ENCODE data around the gene MCF2. TPM values are rescaled to one million over a fixed set of nuclear protein-coding genes. Genes with fewer than 3 reads are reported as not detected.

Gene MCF2
- total RNA-seq, 1 donor from 2014 or later = 0.27 TPM

GRCh38 chrX:139692908-139693307, 15.1 kb downstream of the MCF2 start:
- no peaks in the 10 kb centered on the region for H3K9me3 ChIP-seq (ENCODE audit: insufficient read depth, low read depth, low read length)
- H3K27me3 Mint-ChIP-seq (ENCODE audit: low read depth, unreplicated experiment) = peaks cover 21% of the 10 kb centered on the region
- FAIRE-seq (peak; percentile 37), DNase-seq (ENCODE audit: low read depth) (no peak)
- peak overlapping the region; percentile 80 for H3K4me2 ChIP-seq (ENCODE audit: low read length)
- no peaks in the 10 kb centered on the region for H3K4me1 ChIP-seq (ENCODE audit: insufficient read depth, low read length)
- H2AFZ ChIP-seq (ENCODE audit: low read depth, low read length) = peak overlapping the region; percentile 52
- H4K20me1 ChIP-seq (ENCODE audit: insufficient read depth, low read length) = no peaks in the 10 kb centered on the region
- no peaks in the 10 kb centered on the region for H3K36me3 Mint-ChIP-seq (ENCODE audit: low read depth, unreplicated experiment)
- no peaks in the 10 kb centered on the region for H3K4me1 Mint-ChIP-seq (ENCODE audit: low read depth, unreplicated experiment)
- H3K9ac ChIP-seq (ENCODE audit: low read length) = no peak overlapping the region
- no peaks in the 10 kb centered on the region for H3K27me3 ChIP-seq (ENCODE audit: insufficient read depth, low read length)
- H3K27ac ChIP-seq (ENCODE audit: low read depth, low read length) = no peak overlapping the region
- H3K9me3 Mint-ChIP-seq (ENCODE audit: unreplicated experiment) = no peaks in the 10 kb centered on the region
- H3K79me2 ChIP-seq (ENCODE audit: insufficient read depth, low read length) = no peaks in the 10 kb centered on the region
- H3K4me3 ChIP-seq (ENCODE audit: insufficient read depth, low read depth, low read length) = no peak overlapping the region
- no peak overlapping the region for H3K4me3 Mint-ChIP-seq (ENCODE audit: unreplicated experiment)
- H3K27ac Mint-ChIP-seq (ENCODE audit: unreplicated experiment) = no peak overlapping the region
- no peaks in the 10 kb centered on the region for H3K36me3 ChIP-seq (ENCODE audit: insufficient read depth, low read length)
- TF ChIP-seq, protein P1, sequence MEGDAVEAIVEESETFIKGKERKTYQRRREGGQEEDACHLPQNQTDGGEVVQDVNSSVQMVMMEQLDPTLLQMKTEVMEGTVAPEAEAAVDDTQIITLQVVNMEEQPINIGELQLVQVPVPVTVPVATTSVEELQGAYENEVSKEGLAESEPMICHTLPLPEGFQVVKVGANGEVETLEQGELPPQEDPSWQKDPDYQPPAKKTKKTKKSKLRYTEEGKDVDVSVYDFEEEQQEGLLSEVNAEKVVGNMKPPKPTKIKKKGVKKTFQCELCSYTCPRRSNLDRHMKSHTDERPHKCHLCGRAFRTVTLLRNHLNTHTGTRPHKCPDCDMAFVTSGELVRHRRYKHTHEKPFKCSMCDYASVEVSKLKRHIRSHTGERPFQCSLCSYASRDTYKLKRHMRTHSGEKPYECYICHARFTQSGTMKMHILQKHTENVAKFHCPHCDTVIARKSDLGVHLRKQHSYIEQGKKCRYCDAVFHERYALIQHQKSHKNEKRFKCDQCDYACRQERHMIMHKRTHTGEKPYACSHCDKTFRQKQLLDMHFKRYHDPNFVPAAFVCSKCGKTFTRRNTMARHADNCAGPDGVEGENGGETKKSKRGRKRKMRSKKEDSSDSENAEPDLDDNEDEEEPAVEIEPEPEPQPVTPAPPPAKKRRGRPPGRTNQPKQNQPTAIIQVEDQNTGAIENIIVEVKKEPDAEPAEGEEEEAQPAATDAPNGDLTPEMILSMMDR (IDR thresholded peaks at IDR 0.05; ENCODE audit: insufficient read depth, low read depth, low read length) = no peak
- no peak for TF ChIP-seq EZH2 (IDR thresholded peaks at IDR 0.05; ENCODE audit: insufficient read depth, low read length)

- no peaks in the 10 kb centered on the region for H3K79me2 ChIP-seq (ENCODE audit: insufficient read depth, low read length)
- Mint-ChIP-seq H3K27ac (ENCODE audit: unreplicated experiment) (no peak overlapping the region), H3K27me3 (ENCODE audit: low read depth, unreplicated experiment) (peaks cover 21% of the 10 kb centered on the region), H3K9me3 (ENCODE audit: unreplicated experiment) (no peaks in the 10 kb centered on the region), H3K36me3 (ENCODE audit: low read depth, unreplicated experiment) (no peaks in the 10 kb centered on the region), H3K4me1 (ENCODE audit: low read depth, unreplicated experiment) (no peaks in the 10 kb centered on the region), H3K4me3 (ENCODE audit: unreplicated experiment) (no peak overlapping the region)
- no peak for DNase-seq (ENCODE audit: low read depth)
- no peak overlapping the region for H3K27ac ChIP-seq (ENCODE audit: low read depth, low read length)
- no peaks in the 10 kb centered on the region for H3K27me3 ChIP-seq (ENCODE audit: insufficient read depth, low read length)
- H3K36me3 ChIP-seq (ENCODE audit: insufficient read depth, low read length) = no peaks in the 10 kb centered on the region
- no peaks in the 10 kb centered on the region for H4K20me1 ChIP-seq (ENCODE audit: insufficient read depth, low read length)
- TF ChIP-seq EZH2 (IDR thresholded peaks at IDR 0.05; ENCODE audit: insufficient read depth, low read length) = no peak
- TF ChIP-seq, protein P1 (IDR thresholded peaks at IDR 0.05; ENCODE audit: insufficient read depth, low read depth, low read length) = no peak
- no peak overlapping the region for H3K9ac ChIP-seq (ENCODE audit: low read length)
- peak overlapping the region; percentile 52 for H2AFZ ChIP-seq (ENCODE audit: low read depth, low read length)
- H3K4me3 ChIP-seq (ENCODE audit: insufficient read depth, low read depth, low read length) = no peak overlapping the region
- H3K4me1 ChIP-seq (ENCODE audit: insufficient read depth, low read length) = no peaks in the 10 kb centered on the region
- H3K4me2 ChIP-seq (ENCODE audit: low read length) = peak overlapping the region; percentile 80
- H3K9me3 ChIP-seq (ENCODE audit: insufficient read depth, low read depth, low read length) = no peaks in the 10 kb centered on the region
- FAIRE-seq = no peak
Measured at GRCh38 chrX:139692506-139692849, 15.5 kb downstream of the MCF2 start.

DNA sequence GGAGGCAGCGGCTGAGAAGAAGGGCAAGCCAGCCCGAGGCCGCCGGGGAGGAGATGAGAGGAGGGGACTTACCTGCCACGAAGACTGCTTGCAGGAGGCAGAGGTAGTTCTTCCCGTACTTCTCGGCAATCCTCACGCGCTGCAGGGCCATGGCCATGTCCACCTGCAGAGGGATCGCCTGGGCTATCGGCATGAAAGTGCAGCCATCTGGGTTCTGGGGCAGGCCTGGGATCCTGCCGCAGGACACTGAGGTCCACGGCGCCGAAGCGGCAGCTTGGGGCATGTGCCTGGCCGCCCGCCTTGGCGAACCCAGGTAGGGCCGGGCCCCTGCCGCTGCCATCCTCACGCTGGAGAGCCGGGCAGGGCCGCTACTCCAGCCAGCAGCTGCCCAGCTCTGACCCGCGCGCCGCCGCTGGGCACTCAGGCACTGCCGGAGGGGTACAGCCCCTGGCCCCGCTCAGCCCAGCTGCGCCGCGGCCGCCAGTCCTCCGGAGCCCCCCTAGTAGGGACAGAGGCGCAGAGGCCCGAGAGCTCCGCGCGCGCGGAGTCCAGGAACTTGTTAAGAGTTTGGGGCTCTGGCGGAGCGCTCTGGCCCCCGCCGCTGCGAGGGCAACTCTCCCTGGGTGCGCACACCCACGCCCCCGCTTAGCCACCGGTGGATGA, 16.0 kb downstream of the MCF2 start:
- no peaks in the 10 kb centered on the region for H3K4me1 Mint-ChIP-seq (ENCODE audit: low read depth, unreplicated experiment)
- Histone ChIP-seq H3K27me3 (ENCODE audit: insufficient read depth, low read length) (no peaks in the 10 kb centered on the region), H3K4me1 (ENCODE audit: insufficient read depth, low read length) (no peaks in the 10 kb centered on the region), H3K9me3 (ENCODE audit: insufficient read depth, low read depth, low read length) (no peaks in the 10 kb centered on the region), H3K36me3 (ENCODE audit: insufficient read depth, low read length) (no peaks in the 10 kb centered on the region), H3K9ac (ENCODE audit: low read length) (no peak overlapping the region), H3K79me2 (ENCODE audit: insufficient read depth, low read length) (no peaks in the 10 kb centered on the region), H3K4me2 (ENCODE audit: low read length) (peak overlapping the region; percentile 80), H2AFZ (ENCODE audit: low read depth, low read length) (peak overlapping the region; percentile 52), H4K20me1 (ENCODE audit: insufficient read depth, low read length) (no peaks in the 10 kb centered on the region), H3K4me3 (ENCODE audit: insufficient read depth, low read depth, low read length) (peak overlapping the region; percentile 42), H3K27ac (ENCODE audit: low read depth, low read length) (no peak overlapping the region)
- H3K4me3 Mint-ChIP-seq (ENCODE audit: unreplicated experiment) = no peak overlapping the region
- TF ChIP-seq EZH2 (IDR thresholded peaks at IDR 0.05; ENCODE audit: insufficient read depth, low read length) = no peak
- TF ChIP-seq, protein P1 (IDR thresholded peaks at IDR 0.05; ENCODE audit: insufficient read depth, low read depth, low read length) = no peak
- no peaks in the 10 kb centered on the region for H3K36me3 Mint-ChIP-seq (ENCODE audit: low read depth, unreplicated experiment)
- peaks cover 21% of the 10 kb centered on the region for H3K27me3 Mint-ChIP-seq (ENCODE audit: low read depth, unreplicated experiment)
- no peak overlapping the region for H3K27ac Mint-ChIP-seq (ENCODE audit: unreplicated experiment)
- DNase-seq (ENCODE audit: low read depth) (no peak), FAIRE-seq (no peak)
- H3K9me3 Mint-ChIP-seq (ENCODE audit: unreplicated experiment) = no peaks in the 10 kb centered on the region

Measured in astrocyte (in vitro differentiated cells and primary cell).